Measurements from ENCODE around the gene HPS5.
"Not testable (repeated sequence)": the region's sequence is repeated elsewhere in the genome, so short reads cannot be mapped to it uniquely, and the experiment has no call there.

GRCh38 chr11:18269252-18269651 lies 52.7 kb downstream of the HPS5 start:
- TF ChIP-seq CTCF (optimal IDR thresholded peaks at IDR 0.05 in 1 of 3, IDR thresholded peaks at IDR 0.05 in 1 of 3, conservative IDR thresholded peaks at IDR 0.05 in 1 of 3; ENCODE audit: extremely low read depth in 1 of 3, insufficient read depth in 2 of 3, low read length in 3 of 3); EZH2 (IDR thresholded peaks at IDR 0.05; ENCODE audit: low read length): not testable (repeated sequence)
